AG09309 (cell line): ENCODE results near the gene YBX2.

Source experiments
- DNase-seq: peaks from one replicate; pipeline ENCODE4 v3.0.0-alpha.2; 2010; ENCODE audit warnings: low read depth
- H3K4me3 ChIP-seq: 2 replicates; pipeline ENCODE4 v1.5.1; 2011; ENCODE audit warnings: mild to moderate bottlenecking, low read depth, low read length, moderate library complexity; ENCODE audit not compliant: control insufficient read depth
- TF ChIP-seq, protein P1 (sequence below): IDR thresholded peaks from 2 replicates; pipeline ENCODE4 v1.5.1; 2011; ENCODE audit warnings: mild to moderate bottlenecking, low read depth, low read length, inconsistent platforms; ENCODE audit not compliant: insufficient read depth, control insufficient read depth; ENCODE audit errors: missing control alignments

YBX2 gene

DNA sequence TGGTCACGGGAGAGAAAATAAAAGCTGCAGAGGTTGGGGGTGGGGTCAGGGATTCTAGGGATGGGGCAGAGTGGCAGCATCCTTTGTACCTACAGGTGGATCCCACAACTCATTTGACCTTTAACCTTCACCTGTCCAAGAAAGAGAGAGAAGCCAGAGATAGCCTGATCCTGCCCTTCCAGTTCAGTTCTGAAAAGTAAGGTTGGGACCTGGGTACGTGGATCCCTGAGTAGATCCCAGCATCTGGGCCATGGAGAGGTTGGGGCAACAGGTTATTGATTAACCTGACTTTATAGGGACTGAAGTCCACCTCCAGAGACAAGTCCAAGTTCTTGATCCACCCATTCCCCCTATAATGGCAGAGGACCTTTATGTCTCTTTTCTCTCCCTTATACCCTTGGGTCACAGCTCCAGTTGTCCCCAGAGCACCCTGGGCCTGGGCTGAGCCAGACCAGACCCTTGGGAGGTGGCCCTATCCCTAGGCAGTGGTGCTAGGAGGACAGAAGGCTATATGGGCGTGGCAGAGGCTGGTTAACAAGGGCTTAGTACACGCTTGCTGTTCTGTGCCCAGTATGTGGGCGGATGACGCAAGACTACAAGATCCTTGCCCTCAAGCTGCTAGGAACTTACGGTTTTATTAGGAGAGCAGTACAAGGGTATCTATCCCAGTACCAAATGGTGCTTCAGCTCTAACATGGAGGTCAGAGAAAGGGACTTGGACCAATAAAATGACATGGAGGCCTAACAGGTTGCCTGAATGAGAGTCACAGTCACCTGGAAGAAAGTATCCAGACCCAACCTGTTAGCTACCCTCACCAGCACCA, 35.5 kb downstream of the YBX2 start:
- DNase-seq = no peak
- H3K4me3 ChIP-seq = no peak overlapping the region
- TF ChIP-seq, protein P1, sequence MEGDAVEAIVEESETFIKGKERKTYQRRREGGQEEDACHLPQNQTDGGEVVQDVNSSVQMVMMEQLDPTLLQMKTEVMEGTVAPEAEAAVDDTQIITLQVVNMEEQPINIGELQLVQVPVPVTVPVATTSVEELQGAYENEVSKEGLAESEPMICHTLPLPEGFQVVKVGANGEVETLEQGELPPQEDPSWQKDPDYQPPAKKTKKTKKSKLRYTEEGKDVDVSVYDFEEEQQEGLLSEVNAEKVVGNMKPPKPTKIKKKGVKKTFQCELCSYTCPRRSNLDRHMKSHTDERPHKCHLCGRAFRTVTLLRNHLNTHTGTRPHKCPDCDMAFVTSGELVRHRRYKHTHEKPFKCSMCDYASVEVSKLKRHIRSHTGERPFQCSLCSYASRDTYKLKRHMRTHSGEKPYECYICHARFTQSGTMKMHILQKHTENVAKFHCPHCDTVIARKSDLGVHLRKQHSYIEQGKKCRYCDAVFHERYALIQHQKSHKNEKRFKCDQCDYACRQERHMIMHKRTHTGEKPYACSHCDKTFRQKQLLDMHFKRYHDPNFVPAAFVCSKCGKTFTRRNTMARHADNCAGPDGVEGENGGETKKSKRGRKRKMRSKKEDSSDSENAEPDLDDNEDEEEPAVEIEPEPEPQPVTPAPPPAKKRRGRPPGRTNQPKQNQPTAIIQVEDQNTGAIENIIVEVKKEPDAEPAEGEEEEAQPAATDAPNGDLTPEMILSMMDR = no peak

DNA sequence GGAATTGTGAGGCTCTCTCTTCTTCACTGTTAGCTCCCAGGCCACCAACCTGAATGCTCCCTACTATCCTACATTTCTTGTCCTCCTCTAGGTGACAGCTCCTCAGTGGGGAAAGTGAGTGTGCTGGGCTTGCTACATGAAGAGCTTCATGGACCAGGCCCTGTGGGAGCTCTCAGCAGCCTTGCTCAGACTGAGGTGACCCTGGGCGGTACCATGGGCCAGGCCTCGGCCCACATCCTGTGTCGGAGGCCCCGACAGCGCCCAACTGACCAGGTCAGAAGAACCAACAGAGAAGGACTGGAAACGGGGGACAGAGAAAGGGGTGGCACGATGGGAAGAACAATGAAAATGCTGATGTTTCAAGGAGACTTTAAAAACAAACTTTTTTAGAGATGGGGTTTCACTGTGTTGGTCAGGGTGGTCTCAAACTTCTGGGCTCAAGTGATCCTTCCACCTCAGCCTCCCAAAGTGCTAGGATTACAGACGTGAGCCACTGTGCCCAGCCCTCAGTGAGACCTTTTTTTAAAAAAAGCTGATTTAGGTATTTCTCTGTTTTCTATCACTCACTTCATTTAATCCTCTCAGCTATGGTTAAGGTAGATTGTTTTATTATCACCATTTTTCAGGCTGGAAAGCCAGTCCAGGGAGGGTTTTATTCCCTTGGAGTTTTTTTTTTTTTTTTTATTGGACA, 37.5 kb downstream of the YBX2 start:
- no peak overlapping the region for H3K4me3 ChIP-seq
- TF ChIP-seq, protein P1 = no peak
- DNase-seq = no peak

DNA sequence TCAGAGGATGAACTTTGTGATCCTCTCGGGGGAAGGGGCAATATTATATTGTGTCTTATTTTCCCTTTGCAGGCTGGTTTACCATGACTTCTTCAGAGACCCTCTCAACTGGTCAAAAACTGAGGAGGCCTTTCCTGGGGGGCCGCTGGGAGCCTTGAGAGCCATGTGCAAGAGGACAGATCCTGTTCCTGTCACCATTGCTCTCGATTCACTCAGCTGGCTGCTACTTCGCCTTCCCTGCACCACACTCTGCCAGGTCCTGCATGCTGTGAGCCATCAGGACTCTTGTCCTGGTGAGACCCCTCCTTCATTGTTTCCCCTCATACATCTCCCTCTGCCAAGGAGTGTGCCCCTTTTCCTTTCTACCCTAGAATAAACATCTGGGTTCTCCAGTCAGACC, 39.9 kb downstream of the YBX2 start:
- TF ChIP-seq, protein P1 = no peak
- no peak for DNase-seq
- H3K4me3 ChIP-seq = no peak overlapping the region

DNA sequence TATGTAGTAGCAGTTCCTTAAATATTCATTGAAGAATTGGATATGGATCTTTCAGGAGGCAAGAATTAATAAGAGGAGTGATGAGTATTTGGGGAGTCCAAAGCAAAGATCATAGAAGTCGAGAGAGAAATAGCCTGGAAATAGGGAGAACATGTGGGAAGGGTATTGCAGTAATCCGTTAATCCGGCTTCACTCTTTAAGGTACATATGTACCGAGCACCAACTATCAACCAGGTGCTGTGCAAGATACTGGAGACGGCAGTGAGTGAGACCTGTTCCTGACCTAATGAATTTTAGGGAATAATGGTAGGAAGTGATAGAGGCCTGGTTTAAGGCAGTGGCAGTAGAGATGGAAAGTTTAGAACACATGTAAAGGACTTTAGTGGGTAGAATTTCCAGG, 41.4 kb downstream of the YBX2 start:
- TF ChIP-seq, protein P1 = no peak
- peak overlapping the region; percentile 79 for H3K4me3 ChIP-seq
- DNase-seq = no peak

DNA sequence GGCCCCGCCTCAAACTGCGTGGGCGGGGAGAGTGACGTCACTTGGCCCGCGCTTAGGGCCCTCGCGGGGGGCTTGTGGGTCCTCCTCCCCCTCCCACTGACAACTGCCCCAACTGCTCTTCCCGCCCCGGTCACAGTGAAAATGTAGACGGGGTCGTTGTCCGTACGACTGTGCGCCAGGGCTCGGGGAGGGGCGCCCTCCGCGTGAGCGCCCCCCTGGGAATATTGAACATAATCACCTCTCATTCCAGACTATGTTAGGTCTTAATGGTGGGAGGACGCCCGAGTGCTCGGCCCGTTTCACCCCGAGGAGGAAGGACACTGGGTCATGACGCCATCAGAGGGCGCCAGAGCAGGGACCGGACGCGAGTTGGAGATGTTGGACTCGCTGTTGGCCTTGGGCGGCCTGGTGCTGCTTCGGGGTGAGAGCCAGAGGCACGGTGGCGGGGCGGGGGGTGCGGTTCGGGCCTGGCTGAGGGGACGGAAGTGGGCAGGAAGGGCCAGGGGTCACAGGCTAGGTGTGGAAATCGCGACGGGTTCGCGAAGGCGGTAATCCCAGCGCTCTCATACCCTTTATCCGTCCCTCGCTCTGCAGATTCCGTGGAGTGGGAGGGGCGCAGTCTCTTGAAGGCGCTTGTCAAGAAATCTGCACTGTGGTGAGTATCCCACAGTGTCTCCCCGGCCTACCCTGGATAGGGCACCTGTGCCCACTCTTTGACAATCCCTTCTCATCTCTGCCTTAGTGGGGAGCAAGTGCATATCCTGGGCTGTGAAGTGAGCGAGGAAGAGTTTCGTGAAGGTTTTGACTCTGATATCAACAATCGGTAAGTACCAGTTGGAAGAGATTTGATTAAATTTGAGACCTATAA, 42.0 kb downstream of the YBX2 start, which contains the start of gene ELP5:
Gene ELP5 (plus strand): TSS at position 40 of the 868 bp plus-strand sequence. CDS start 336 bp downstream, at position 376.
- TF ChIP-seq, protein P1 = peak; percentile 29
- peak; percentile 75 for DNase-seq
- peak within 1 kb of the TSS; percentile 79 for H3K4me3 ChIP-seq

DNA sequence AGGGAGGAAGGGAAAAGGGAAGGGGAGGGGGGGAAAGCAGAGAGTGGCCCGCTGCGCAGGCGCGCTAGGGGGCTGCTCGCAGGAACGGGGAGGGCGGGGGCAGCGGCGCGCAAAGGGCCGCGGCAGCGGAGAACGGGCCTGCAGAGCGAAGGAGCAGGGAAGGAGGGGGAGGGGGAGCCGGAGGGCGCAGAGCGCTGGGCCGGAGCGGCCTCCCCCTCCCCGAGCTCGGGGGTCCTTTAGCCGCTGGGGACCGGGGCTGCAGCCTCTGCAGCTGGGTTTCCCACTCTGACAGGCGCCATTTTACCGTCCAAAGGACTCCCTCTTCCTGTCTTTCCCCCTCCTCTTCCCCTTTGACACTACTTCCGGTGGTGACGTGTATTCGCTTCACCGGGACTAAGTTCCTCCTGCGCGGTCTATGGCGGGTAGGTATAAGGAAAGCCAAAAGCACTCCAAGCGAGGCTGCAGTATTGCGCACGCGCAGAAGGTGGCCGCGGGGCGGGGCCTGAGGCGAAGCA, 42.7 kb downstream of the YBX2 start, which contains the start of gene CTDNEP1:
Gene CTDNEP1 (minus strand): TSS at position 74 of the 515 bp plus-strand sequence. CDS start 438 bp downstream, outside the sequence.
- H3K4me3 ChIP-seq = peak within 1 kb of the TSS; percentile 79
- DNase-seq = peak; percentile 99
- TF ChIP-seq, protein P1 = no peak
